ENCODE results near the gene PSAPL1.

GRCh38 chr4:7383266-7383665 is 51.5 kb downstream of the PSAPL1 start:
- TF ChIP-seq TEAD4 (IDR thresholded peaks at IDR 0.05), result no peak
- no peak for TF ChIP-seq CREB1 (IDR thresholded peaks at IDR 0.05; ENCODE audit: low read depth)
- TF ChIP-seq EP300 (IDR thresholded peaks at IDR 0.05; ENCODE audit: borderline replicate concordance), result no peak
- TF ChIP-seq TAF1 (IDR thresholded peaks at IDR 0.05; ENCODE audit: low read depth), result no peak
- no peak for TF ChIP-seq REST (IDR thresholded peaks at IDR 0.05; ENCODE audit: low read depth)
